Activated CD4-positive, alpha-beta T cell treated with anti-CD3 and anti-CD28 coated beads, Interleukin-2, amount 10 ng/mL, durations not matched to agents 24 days and 14 days (primary cell): ENCODE data around the gene PPFIBP1. TPM values are rescaled to one million over a fixed set of nuclear protein-coding genes. Genes with fewer than 3 reads are reported as not detected.
A peak's percentile ranks its signal among the peaks of the same experiment; 100 is the strongest.

ENCODE experiments used
- DNase-seq: peaks from one replicate; pipeline ENCODE4 v3.0.0; 2022
- H3K27ac Mint-ChIP-seq: one replicate; pipeline ENCODE4 v1.8.0; 2022; ENCODE audit warnings: mild to moderate bottlenecking, mixed read lengths
- H3K27me3 Mint-ChIP-seq: one replicate; pipeline ENCODE4 v1.8.0; 2022; ENCODE audit warnings: mixed read lengths
- H3K36me3 Mint-ChIP-seq: one replicate; pipeline ENCODE4 v1.8.0; 2022; ENCODE audit warnings: low read depth, mild to moderate bottlenecking, mixed read lengths
- H3K4me1 Mint-ChIP-seq: one replicate; pipeline ENCODE4 v1.8.0; 2021; ENCODE audit warnings: mixed read lengths
- H3K4me3 Mint-ChIP-seq: one replicate; pipeline ENCODE4 v1.8.0; 2022; ENCODE audit warnings: mild to moderate bottlenecking, moderate library complexity, mixed read lengths
- H3K9me3 Mint-ChIP-seq: one replicate; pipeline ENCODE4 v1.8.0; 2021; ENCODE audit warnings: mixed read lengths
- intact Hi-C: fragments of 100-400 bp; cut with micrococcal nuclease; formaldehyde crosslinking; loops from one replicate; pipeline ENCODE4 v1.15.1; 2023
- total RNA-seq: library from RNA; stranded (reverse); gene quantifications from 2 replicates; pipeline ENCODE4 v1.2.3, GENCODE V29; 2022

PPFIBP1 gene
- total RNA-seq, 1 donor from 2014 or later: 29.0 TPM

DNA sequence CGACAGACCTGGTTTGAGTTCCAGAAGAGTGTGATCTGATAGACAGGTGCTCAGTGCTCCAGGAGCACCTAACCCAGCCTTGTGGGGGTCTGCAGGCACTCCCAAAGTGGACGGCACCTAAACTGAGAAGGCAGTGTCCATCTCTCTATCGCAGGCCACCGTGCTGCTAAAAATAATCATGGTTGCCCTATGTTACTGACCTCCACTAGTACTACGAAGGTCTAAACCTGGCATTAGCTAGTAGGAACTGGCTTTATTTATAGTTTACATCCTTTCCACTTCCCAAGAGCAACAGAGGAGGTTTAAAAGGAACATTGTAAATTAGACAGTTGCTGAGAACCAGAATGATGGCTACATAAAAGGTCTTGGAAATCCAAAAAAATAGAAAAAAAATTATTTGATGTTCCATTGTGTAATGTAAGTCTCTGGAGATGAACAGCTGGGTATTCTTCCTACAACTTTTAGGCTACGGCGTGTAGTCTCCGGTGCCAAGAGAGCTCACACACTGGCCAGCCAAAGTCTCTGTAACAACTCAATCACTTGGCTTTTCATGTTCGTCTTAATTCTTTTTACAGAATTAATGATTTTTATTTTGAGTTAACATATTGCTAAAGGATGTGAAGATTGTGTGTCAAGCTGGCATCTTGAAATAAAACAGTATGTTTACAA, 27.3 kb downstream of the PPFIBP1 start:
- Mint-ChIP-seq H3K27ac (no peak overlapping the region), H3K4me3 (no peak overlapping the region), H3K4me1 (peaks cover 29% of the 10 kb centered on the region), H3K36me3 (peaks cover 2% of the 10 kb centered on the region), H3K27me3 (peaks cover 8% of the 10 kb centered on the region), H3K9me3 (peaks cover 4% of the 10 kb centered on the region)
- DNase-seq: no peak
- intact Hi-C loops: no loop called here

GRCh38 chr12:27552235-27552634, 28.2 kb downstream of the PPFIBP1 start:
- peaks cover 2% of the 10 kb centered on the region for H3K36me3 Mint-ChIP-seq
- intact Hi-C loops: no loop called here
- no peak overlapping the region for H3K4me3 Mint-ChIP-seq
- peaks cover 33% of the 10 kb centered on the region for H3K4me1 Mint-ChIP-seq
- no peak for DNase-seq
- peaks cover 4% of the 10 kb centered on the region for H3K9me3 Mint-ChIP-seq
- peaks cover 10% of the 10 kb centered on the region for H3K27me3 Mint-ChIP-seq
- no peak overlapping the region for H3K27ac Mint-ChIP-seq

GRCh38 chr12:27552886-27553560, 29.0 kb downstream of the PPFIBP1 start:
- intact Hi-C loops: no loop called here
- DNase-seq: no peak
- peaks cover 4% of the 10 kb centered on the region for H3K9me3 Mint-ChIP-seq
- peaks cover 33% of the 10 kb centered on the region for H3K4me1 Mint-ChIP-seq
- H3K27ac Mint-ChIP-seq: peak overlapping the region; percentile 52
- no peak overlapping the region for H3K4me3 Mint-ChIP-seq
- H3K27me3 Mint-ChIP-seq: peaks cover 10% of the 10 kb centered on the region
- peaks cover 2% of the 10 kb centered on the region for H3K36me3 Mint-ChIP-seq

GRCh38 chr12:27553941-27554340, 29.9 kb downstream of the PPFIBP1 start:
- H3K27me3 Mint-ChIP-seq: peaks cover 10% of the 10 kb centered on the region

DNA sequence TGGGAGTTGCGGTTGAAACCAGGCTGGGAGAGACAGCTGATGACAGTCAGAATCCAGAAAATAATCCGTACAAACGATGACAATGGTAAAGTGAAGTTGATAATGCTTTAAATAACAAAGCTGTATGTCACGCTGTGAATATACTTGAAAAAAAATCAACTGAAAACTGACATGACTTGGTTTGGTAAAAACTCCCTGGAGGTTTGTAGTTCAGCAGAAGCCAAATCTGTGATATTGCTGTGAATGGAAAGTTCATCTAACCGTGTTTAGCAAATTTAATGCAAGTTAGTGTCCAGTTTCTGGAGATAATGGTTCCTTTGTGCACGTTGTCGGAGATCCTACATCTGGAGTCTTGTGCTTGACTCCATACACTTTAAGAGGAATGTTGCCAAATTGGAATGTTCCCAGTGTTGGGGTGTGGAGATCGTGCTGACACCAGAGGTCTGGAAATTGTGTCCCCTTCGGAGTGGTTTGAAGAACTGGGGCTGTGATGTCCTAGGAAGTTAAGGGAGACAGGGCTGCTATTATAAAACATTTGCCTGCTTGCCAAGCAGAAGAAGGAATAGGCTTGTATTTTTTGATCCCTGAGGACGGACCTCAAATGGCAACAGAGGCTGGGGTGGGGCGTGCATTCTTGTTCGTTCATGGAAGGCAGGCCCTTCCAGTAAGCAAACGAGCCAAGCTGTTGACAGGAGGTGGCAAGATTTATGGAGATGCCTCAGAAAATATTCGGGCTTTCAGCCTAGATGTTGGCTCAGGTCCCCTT, 30.6 kb downstream of the PPFIBP1 start:
- Mint-ChIP-seq H3K36me3 (peaks cover 2% of the 10 kb centered on the region), H3K9me3 (peaks cover 4% of the 10 kb centered on the region), H3K4me3 (no peak overlapping the region), H3K27ac (no peak overlapping the region), H3K27me3 (peaks cover 10% of the 10 kb centered on the region), H3K4me1 (peaks cover 22% of the 10 kb centered on the region)
- no peak for DNase-seq
- intact Hi-C loops: no loop called here

More at GRCh38 chr12:27553941-27554340, 29.9 kb downstream of the PPFIBP1 start:
- H3K4me1 Mint-ChIP-seq: peaks cover 28% of the 10 kb centered on the region
- H3K27ac Mint-ChIP-seq: no peak overlapping the region
- peaks cover 2% of the 10 kb centered on the region for H3K36me3 Mint-ChIP-seq
- H3K4me3 Mint-ChIP-seq: no peak overlapping the region
- intact Hi-C loops: no loop called here
- no peak for DNase-seq
- peaks cover 4% of the 10 kb centered on the region for H3K9me3 Mint-ChIP-seq

GRCh38 chr12:27555361-27555760, 31.4 kb downstream of the PPFIBP1 start:
- no peak for DNase-seq
- Mint-ChIP-seq H3K27me3 (peaks cover 12% of the 10 kb centered on the region), H3K4me3 (no peak overlapping the region), H3K36me3 (peaks cover 2% of the 10 kb centered on the region), H3K9me3 (peaks cover 4% of the 10 kb centered on the region), H3K4me1 (peaks cover 20% of the 10 kb centered on the region), H3K27ac (no peak overlapping the region)
- intact Hi-C loops: no loop called here

DNA sequence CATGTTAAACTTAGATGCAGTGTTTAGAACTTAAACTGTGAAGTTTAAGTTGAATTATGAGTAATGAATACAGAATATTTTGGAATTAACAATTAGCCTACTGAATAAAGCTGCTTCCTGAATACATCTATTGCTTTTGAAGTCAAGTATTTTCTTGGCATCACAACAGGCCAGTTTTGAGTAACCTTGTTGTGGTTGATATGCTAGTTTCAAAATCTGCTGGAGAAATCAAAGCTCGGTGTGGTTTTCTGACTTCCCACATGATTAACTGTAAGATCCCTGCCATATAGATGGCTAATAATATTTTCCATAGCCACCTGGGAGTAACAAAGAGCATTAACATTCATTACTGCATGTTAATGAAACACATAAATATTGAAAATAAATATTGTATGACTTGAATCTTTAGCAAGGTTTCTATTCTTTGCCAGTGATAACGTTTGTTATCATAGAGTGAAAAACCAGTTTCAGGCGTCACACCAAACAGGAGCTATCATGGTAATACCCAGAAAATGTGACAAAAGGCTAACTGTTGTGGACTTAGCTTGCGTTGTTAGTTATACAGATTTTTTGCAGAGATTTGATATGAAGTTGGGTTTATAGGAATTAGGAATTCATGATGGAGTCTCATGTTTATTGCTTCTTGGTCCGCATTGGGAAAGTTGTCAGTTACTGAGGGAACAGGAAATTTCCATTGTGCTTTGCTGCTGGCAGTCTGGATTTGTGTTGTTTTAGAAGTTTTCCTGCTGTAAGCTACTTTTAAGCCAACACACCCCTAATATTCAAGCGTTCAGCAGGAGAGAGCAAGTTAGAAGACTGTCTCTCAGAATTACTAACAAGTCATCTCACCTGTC, 32.1 kb downstream of the PPFIBP1 start:
- Mint-ChIP-seq H3K9me3 (peaks cover 4% of the 10 kb centered on the region), H3K4me1 (peaks cover 18% of the 10 kb centered on the region), H3K27me3 (peaks cover 12% of the 10 kb centered on the region), H3K27ac (no peak overlapping the region), H3K4me3 (no peak overlapping the region), H3K36me3 (peaks cover 2% of the 10 kb centered on the region)
- intact Hi-C loops: no loop called here
- DNase-seq: no peak

DNA sequence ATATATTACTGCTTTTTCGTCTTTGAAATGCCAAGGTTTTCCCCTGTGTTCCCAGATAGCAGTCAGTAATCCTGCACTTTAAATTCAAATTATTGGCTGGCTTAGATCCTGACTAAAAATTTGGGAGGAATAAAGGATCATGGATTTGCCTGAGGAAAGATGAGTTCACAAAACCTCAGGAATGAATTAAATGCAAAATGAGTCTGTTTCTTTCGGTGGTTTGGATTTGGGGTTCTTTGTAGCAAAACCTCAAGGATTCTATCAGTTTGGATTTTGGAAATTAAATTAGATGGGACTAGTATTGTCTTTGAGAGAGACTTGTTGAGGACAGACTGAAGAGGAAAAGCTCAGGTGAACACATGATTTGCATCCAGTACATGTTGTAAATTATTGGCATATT, 36.1 kb downstream of the PPFIBP1 start:
- intact Hi-C loops: no loop called here
- no peak for DNase-seq
- peaks cover 16% of the 10 kb centered on the region for H3K4me1 Mint-ChIP-seq
- H3K36me3 Mint-ChIP-seq: no peaks in the 10 kb centered on the region
- no peak overlapping the region for H3K27ac Mint-ChIP-seq
- no peak overlapping the region for H3K4me3 Mint-ChIP-seq
- H3K9me3 Mint-ChIP-seq: no peaks in the 10 kb centered on the region
- H3K27me3 Mint-ChIP-seq: peaks cover 4% of the 10 kb centered on the region

- Mint-ChIP-seq H3K36me3 (no peaks in the 10 kb centered on the region), H3K9me3 (no peaks in the 10 kb centered on the region), H3K4me1 (peaks cover 11% of the 10 kb centered on the region), H3K27me3 (peaks cover 4% of the 10 kb centered on the region), H3K4me3 (no peak overlapping the region), H3K27ac (no peak overlapping the region)
- no peak for DNase-seq
- intact Hi-C loops: no loop called here
Measured at GRCh38 chr12:27561535-27562350, 37.7 kb downstream of the PPFIBP1 start.

DNA sequence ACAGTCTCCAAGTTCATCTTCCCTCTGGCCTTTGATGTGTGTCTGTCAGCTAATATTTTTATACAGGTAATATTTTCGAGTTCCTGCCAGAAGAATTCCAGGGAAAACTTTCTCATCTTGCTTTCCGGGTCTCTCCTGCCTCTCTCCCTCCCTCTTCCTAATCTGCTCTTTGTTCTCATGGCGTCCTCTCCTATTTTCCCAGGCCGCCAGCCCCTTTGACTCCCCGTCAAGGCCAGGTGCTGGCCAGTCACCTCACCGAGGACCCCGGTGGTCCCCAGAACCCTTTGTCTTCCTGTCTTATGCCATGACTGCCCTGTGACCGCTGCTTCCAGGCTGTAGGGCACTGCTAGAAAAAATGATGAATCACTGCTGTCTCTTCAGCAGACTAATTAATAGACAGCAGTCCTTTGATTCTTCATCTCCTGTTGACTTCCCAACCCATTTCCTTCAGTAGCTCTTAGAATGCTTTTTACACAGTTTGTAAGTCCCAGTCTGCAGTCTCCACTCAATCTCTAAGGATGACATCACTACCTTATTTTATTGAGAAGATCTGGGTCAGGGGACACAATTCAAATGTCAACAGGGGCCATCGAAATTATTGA, 40.7 kb downstream of the PPFIBP1 start:
- peaks cover 2% of the 10 kb centered on the region for H3K27me3 Mint-ChIP-seq
- intact Hi-C loops: no loop called here
- H3K27ac Mint-ChIP-seq: no peak overlapping the region
- peaks cover 11% of the 10 kb centered on the region for H3K4me1 Mint-ChIP-seq
- no peak for DNase-seq
- H3K36me3 Mint-ChIP-seq: no peaks in the 10 kb centered on the region
- H3K4me3 Mint-ChIP-seq: no peak overlapping the region
- H3K9me3 Mint-ChIP-seq: no peaks in the 10 kb centered on the region

GRCh38 chr12:27566159-27566558, 42.2 kb downstream of the PPFIBP1 start:
- DNase-seq: no peak
- Mint-ChIP-seq H3K27ac (no peak overlapping the region), H3K4me3 (no peak overlapping the region), H3K27me3 (no peaks in the 10 kb centered on the region), H3K4me1 (peaks cover 11% of the 10 kb centered on the region), H3K36me3 (no peaks in the 10 kb centered on the region), H3K9me3 (no peaks in the 10 kb centered on the region)
- intact Hi-C loops: no loop called here

DNA sequence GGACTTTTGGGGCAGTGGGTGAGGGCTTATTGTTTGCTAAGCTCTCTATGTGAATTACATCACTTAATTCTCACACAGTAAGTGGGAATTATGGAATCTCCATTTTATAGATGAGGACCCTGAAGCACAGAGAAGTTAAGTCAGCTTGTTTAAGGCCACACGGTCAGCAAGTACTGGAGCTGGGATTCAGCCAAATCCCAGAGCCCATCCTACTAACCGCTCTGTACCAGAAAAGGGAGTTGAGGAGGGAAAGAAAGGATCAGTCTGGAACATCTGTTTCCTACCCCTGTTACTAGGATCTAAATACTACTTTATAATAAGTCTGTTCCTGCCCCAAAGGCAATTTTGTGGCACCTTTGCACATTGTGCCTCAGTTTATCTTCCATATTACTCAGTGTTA, 42.6 kb downstream of the PPFIBP1 start:
- no peaks in the 10 kb centered on the region for H3K36me3 Mint-ChIP-seq
- intact Hi-C loops: no loop called here
- no peak for DNase-seq

More for the DNA sequence above, 42.6 kb downstream of the PPFIBP1 start:
- Mint-ChIP-seq H3K4me1 (peaks cover 8% of the 10 kb centered on the region), H3K27ac (no peak overlapping the region), H3K9me3 (no peaks in the 10 kb centered on the region), H3K4me3 (no peak overlapping the region), H3K27me3 (no peaks in the 10 kb centered on the region)
